Breast epithelium (tissue), 4 donors: ENCODE results near the gene TMEM8B. TPM values are rescaled to one million over a fixed set of nuclear protein-coding genes. Genes with fewer than 3 reads are reported as not detected.
A peak's percentile ranks its signal among the peaks of the same experiment; 100 is the strongest.

Experiments
- DNase-seq, 2 donors: peaks; one replicate each; pipeline ENCODE4 v3.0.0-alpha.2; 2019; ENCODE audit warnings: low spot score in 2 of 2
- H3K27ac ChIP-seq, 2 donors: fragments of 200-600 bp; sonication (generic) in 1 of 2; one replicate each; pipeline ENCODE4 v1.5.1; 2016 to 2019; ENCODE audit warnings: mild to moderate bottlenecking in 1 of 2
- H3K27me3 ChIP-seq, 2 donors: fragments of 200-600 bp; sonication (generic) in 1 of 2; one replicate each; pipeline versions ENCODE4 v1.5.1 to v1.6.0; 2017 to 2019; ENCODE audit warnings: control low read depth in 1 of 2, mild to moderate bottlenecking in 1 of 2
- H3K36me3 ChIP-seq: fragments of 200-600 bp; one replicate; pipeline ENCODE4 v1.5.1; 2019
- H3K4me1 ChIP-seq, 2 donors: fragments of 200-600 bp; sonication (generic); one replicate each; pipeline ENCODE4 v1.5.1; 2016 to 2019; ENCODE audit warnings: control low read depth in 1 of 2
- H3K4me3 ChIP-seq, 3 donors: fragments of 200-600 bp; sonication (generic); 1 replicate in 2 of 3; 2 replicates in 1 of 3; pipeline ENCODE4 v1.5.1; 2016 to 2019; ENCODE audit warnings: mild to moderate bottlenecking in 3 of 3, moderate library complexity in 2 of 3
- H3K9me3 ChIP-seq, 2 donors: fragments of 200-600 bp; sonication (generic) in 1 of 2; one replicate each; pipeline ENCODE4 v1.5.1; 2016 to 2019; ENCODE audit warnings: control low read depth in 1 of 2
- POLR2A ChIP-seq: fragments of 450-650 bp; IDR thresholded peaks from one replicate; pipeline ENCODE4 v1.6.1; 2016; ENCODE audit warnings: antibody characterized with exemption, mild to moderate bottlenecking, moderate library complexity
- POLR2AphosphoS5 ChIP-seq, 3 donors: sonication (generic); formaldehyde crosslinking; IDR thresholded peaks; one replicate each; pipeline ENCODE4 v1.6.1; 2017; ENCODE audit warnings: antibody characterized with exemption in 3 of 3
- intact Hi-C: fragments of 100-400 bp; cut with DNase I; formaldehyde crosslinking; loops from one replicate; pipeline ENCODE4 v1.15.1; 2023; ENCODE audit warnings: low total_unique reads
- total RNA-seq, 3 donors: library from RNA; depleted of rRNA; stranded (reverse); fragments of >200 nt; gene quantifications; one replicate each; pipeline ENCODE4 v1.1.0, GENCODE V29; 2016
- TF ChIP-seq, protein P1 (sequence below), 3 donors: fragments of 450-650 bp; IDR thresholded peaks; one replicate each; pipeline ENCODE4 v1.5.1; 2016 to 2017; ENCODE audit warnings: antibody characterized with exemption in 3 of 3, mild to moderate bottlenecking in 3 of 3, moderate library complexity in 3 of 3

The TMEM8B gene
- total RNA-seq, 3 donors from 2014 or later: 4.9 to 7.9 (median 6.7) TPM

DNA sequence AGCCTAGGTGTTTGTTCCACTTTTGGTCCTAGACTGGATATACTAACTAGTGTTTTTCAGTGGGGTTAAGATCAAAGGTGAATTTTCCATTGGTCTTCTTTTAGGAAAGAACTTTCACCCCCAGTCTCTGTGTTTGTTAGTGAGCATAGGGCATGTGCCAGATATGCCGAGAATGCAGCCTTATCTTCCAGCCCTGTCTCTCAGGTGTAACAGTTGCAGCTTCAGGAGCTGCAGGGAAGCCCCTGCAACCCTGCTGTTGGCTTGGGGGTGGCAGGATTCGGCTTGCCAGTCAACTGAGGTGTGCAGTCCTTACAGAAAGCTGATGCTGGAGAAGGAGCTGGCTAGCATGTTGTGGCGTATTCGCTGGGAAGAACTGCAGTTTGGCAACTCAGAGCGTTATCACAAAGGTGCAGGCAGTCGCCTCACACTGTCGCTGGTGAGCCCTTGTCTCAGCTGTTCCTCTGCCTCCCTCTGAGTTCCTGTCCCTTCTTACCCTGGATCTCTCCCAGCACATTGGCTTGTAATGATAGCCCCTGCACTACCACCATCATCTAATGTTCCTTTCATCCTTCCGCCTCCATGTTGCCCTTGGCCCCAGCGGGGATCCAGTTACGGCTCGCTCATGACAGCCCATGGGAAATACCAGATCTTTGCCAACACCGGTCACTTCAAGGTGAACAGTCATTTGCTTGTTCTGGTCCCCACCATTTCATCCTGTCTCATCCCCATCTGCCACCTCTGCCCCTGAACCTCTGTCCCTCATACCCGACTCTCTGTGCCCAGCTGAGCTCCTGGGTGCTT is 27.5 kb upstream of the TMEM8B start:
- TF ChIP-seq, protein P1, sequence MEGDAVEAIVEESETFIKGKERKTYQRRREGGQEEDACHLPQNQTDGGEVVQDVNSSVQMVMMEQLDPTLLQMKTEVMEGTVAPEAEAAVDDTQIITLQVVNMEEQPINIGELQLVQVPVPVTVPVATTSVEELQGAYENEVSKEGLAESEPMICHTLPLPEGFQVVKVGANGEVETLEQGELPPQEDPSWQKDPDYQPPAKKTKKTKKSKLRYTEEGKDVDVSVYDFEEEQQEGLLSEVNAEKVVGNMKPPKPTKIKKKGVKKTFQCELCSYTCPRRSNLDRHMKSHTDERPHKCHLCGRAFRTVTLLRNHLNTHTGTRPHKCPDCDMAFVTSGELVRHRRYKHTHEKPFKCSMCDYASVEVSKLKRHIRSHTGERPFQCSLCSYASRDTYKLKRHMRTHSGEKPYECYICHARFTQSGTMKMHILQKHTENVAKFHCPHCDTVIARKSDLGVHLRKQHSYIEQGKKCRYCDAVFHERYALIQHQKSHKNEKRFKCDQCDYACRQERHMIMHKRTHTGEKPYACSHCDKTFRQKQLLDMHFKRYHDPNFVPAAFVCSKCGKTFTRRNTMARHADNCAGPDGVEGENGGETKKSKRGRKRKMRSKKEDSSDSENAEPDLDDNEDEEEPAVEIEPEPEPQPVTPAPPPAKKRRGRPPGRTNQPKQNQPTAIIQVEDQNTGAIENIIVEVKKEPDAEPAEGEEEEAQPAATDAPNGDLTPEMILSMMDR (IDR thresholded peaks at IDR 0.05): no peak
- no peak for TF ChIP-seq POLR2A
- no peak for TF ChIP-seq POLR2AphosphoS5 (IDR thresholded peaks at IDR 0.05)
- H3K4me1 ChIP-seq: no peaks in the 10 kb centered on the region
- H3K4me3 ChIP-seq: no peak overlapping the region
- no peaks in the 10 kb centered on the region for H3K9me3 ChIP-seq
- intact Hi-C loops: no loop called here
- no peak overlapping the region for H3K27ac ChIP-seq
- H3K36me3 ChIP-seq: no peaks in the 10 kb centered on the region
- H3K27me3 ChIP-seq: no peaks in the 10 kb centered on the region
- DNase-seq: no peak

DNA sequence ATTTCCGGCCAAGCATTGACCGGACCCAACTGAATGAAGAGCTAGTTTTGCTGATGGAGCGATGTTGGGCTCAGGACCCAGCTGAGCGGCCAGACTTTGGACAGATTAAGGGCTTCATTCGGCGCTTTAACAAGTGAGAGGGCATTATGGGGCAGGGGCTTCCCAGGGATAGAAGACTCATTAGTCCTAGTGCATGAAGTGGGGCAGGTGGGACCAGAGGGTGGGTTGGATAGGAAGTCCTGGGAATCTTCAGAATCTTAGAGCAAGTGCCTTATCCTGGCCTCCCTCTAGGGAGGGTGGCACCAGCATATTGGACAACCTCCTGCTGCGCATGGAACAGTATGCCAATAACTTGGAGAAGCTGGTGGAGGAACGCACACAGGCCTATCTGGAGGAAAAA is 22.9 kb upstream of the TMEM8B start:
- no peaks in the 10 kb centered on the region for H3K4me1 ChIP-seq
- H3K9me3 ChIP-seq: no peaks in the 10 kb centered on the region
- intact Hi-C loops: no loop called here
- no peaks in the 10 kb centered on the region for H3K36me3 ChIP-seq
- no peaks in the 10 kb centered on the region for H3K27me3 ChIP-seq
- DNase-seq: no peak
- no peak overlapping the region for H3K27ac ChIP-seq
- TF ChIP-seq, protein P1 (IDR thresholded peaks at IDR 0.05): no peak
- no peak for TF ChIP-seq POLR2A
- TF ChIP-seq POLR2AphosphoS5 (IDR thresholded peaks at IDR 0.05): no peak
- no peak overlapping the region for H3K4me3 ChIP-seq

DNA sequence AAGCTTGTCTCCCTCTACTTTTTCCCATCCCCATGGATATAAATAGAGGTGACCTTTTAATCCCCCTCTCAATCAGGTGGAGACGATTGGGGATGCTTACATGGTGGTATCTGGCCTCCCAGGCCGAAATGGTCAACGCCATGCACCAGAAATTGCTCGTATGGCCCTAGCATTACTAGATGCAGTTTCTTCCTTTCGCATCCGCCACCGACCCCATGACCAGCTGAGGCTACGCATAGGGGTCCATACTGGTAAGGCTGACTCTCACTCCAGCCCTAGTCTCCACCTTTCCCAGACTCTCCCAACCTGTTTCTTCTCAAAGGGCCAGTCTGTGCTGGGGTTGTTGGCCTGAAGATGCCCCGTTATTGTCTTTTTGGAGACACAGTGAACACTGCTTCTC is 20.6 kb upstream of the TMEM8B start:
- H3K4me1 ChIP-seq: no peaks in the 10 kb centered on the region
- TF ChIP-seq, protein P1 (IDR thresholded peaks at IDR 0.05): no peak
- TF ChIP-seq POLR2A (no peak), POLR2AphosphoS5 (IDR thresholded peaks at IDR 0.05) (no peak)
- DNase-seq: no peak
- H3K36me3 ChIP-seq: no peaks in the 10 kb centered on the region
- no peaks in the 10 kb centered on the region for H3K27me3 ChIP-seq
- intact Hi-C loops: no loop called here
- H3K27ac ChIP-seq: no peak overlapping the region
- no peak overlapping the region for H3K4me3 ChIP-seq
- no peaks in the 10 kb centered on the region for H3K9me3 ChIP-seq

DNA sequence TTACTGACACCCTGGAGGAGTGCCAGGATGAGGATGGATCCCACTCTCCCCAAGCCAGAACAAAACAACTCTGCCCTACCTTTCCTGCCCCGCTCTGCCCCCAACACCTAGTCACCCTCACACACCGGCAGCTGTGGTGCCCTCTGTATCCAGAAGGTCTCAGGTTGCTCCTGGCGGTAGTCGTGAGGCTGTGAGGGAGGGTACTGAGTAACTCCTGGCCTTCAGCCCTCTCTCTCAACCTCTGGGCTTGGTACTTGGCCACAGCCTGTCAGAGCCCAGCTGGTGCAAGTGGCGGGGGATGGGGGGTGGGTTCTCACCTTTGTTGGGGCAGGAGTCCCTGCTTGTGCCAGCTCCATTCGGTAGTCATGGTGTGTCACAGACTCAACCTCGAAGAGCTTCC is 18.9 kb upstream of the TMEM8B start:
- H3K4me1 ChIP-seq: peaks cover 7% of the 10 kb centered on the region in 2 donors
- H3K36me3 ChIP-seq: no peaks in the 10 kb centered on the region
- no peaks in the 10 kb centered on the region for H3K27me3 ChIP-seq
- DNase-seq: no peak
- H3K4me3 ChIP-seq: no peak overlapping the region
- no peak overlapping the region for H3K27ac ChIP-seq
- no peaks in the 10 kb centered on the region for H3K9me3 ChIP-seq
- intact Hi-C loops: no loop called here
- TF ChIP-seq POLR2AphosphoS5 (IDR thresholded peaks at IDR 0.05): no peak
- TF ChIP-seq, protein P1 (IDR thresholded peaks at IDR 0.05): no peak
- TF ChIP-seq POLR2A: no peak

DNA sequence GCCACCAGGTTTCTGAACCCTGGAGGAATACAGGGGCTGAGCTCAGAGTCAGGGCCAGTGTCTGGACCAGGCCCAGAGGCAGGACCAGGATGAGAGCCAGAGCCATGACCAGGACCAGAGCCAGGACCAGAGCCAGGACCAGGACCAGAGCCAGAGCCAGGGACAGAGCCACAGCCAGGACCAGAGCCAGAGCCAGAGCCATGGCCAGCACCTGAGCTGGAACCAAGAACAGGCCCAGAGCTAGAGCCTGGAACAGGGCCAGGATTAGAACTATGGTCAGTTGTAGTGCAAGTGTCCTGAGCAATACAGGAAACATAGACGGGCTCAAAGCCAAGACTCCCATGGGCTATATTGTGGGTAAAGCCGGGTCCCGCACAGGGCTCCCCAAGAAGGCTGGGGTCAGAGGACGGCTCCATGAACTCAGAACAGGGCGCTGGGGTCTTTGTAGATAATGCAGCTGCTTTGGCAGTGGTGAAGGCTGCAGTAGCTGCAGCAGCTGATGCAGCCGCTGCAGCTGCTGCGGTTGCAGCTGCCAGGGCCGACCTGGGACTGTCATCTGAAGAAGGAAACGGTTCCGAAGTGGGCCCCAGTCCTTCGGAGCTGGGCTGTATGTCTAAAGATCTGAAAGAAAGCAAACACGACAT is 17.5 kb upstream of the TMEM8B start:
- Histone ChIP-seq H3K36me3 (no peaks in the 10 kb centered on the region), H3K4me3 (peak overlapping the region; percentile 49 to 65 (median 53)), H3K27me3 (no peaks in the 10 kb centered on the region), H3K4me1 (peaks cover 7% of the 10 kb centered on the region in 2 donors), H3K27ac (peak overlapping the region; percentile 75 to 83), H3K9me3 (no peaks in the 10 kb centered on the region)
- DNase-seq: peak in 1 of 2 donors; percentile 54
- intact Hi-C loops: no loop called here
- TF ChIP-seq POLR2AphosphoS5 (IDR thresholded peaks at IDR 0.05) (no peak), POLR2A (no peak)
- TF ChIP-seq, protein P1 (IDR thresholded peaks at IDR 0.05): no peak
